Stimulated activated CD8-positive, alpha-beta memory T cell treated with anti-CD3 and anti-CD28 coated beads, Interleukin-7, amount 100 ng/mL, for 4 hours (primary cell): ENCODE measurements around the gene RTRAF.

Experiments used
- DNase-seq, 2 donors: peaks; one replicate each; pipeline ENCODE4 v3.0.0-alpha.2; 2020; ENCODE audit warnings: low read depth in 2 of 2

The RTRAF gene

GRCh38 chr14:52049721-52050588 is 60.6 kb downstream of the RTRAF start:
- DNase-seq: no peak

GRCh38 chr14:52051251-52051650 is 61.9 kb downstream of the RTRAF start:
- DNase-seq: no peak

DNA sequence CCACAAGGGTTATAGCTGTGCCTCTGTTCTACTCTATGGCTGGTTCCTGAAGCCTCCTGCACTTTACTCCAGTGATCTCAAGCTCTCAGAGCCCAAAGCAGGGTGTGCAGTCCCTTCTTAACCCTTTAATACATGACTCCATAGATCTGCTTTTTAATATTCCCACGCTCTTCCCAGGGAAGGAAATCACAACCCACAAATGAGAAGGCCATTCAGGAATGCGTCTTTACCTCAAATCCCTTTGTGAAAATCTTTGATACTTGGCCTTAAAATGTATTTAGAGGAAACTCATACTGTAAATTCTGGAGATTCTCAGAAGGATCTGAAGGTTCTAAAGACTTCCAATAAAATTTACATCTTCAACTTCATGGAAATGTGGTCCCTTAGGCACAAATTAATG is 62.5 kb downstream of the RTRAF start:
- DNase-seq: no peak

GRCh38 chr14:52052288-52052943 is 63.1 kb downstream of the RTRAF start:
- no peak for DNase-seq

DNA sequence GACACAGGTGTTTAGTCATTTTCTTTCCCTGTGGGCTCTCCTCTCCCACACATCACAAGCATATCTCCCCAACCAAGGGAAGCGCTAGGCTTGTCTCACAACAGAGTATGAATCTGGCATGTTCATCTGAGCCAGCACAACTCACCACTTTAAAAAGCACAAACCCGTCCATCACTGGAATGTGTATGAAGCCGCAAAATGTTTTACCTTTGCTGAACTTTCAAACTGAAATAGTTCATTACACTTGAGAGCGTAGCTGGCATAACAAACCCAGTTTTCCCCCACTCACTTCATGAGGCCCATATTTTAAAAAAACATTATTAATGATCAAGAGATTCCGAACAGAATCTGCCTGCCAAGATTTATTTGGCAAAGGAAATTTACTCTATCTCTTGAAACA is 63.7 kb downstream of the RTRAF start:
- DNase-seq: no peak

DNA sequence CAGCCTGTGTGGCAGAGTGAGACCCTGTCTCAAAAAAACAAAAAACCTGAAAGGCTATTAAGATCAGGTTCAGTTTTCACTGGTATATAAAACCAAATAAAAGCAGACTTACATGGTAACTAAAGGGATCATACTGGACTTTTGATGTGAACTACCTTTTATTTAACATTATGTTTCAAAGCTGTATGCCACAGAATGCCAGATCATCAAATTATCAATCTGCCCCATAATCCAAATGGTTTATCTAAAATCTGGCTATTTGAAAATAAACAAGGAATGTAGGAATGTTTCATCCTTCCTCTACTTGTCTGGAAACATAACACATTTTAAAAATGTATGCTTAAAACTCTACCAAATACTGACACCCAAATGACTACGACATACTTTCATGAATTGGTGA is 65.3 kb downstream of the RTRAF start:
- no peak for DNase-seq

GRCh38 chr14:52055167-52055566 is 65.8 kb downstream of the RTRAF start:
- no peak for DNase-seq

- DNase-seq: no peak
Measured at GRCh38 chr14:52058341-52058740, 69.0 kb downstream of the RTRAF start.

DNA sequence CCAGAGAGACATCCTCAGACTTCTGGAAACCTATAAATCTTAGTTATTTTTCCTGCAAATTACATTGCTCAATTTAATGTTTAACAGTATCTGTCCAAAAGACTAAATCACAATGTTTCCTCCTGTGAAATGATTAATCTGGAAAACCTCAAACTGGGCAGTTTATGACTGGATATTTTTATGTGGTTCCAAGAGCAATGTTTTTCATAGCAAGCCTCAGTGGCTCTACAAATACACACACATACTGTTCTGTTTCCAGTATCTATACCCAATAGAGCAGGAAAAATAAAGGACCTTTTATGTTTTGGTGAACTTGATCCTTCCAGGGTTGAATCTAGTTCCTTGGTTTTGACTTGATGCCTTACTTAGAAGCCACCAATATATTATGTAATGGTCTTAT is 70.3 kb downstream of the RTRAF start:
- DNase-seq: no peak

DNA sequence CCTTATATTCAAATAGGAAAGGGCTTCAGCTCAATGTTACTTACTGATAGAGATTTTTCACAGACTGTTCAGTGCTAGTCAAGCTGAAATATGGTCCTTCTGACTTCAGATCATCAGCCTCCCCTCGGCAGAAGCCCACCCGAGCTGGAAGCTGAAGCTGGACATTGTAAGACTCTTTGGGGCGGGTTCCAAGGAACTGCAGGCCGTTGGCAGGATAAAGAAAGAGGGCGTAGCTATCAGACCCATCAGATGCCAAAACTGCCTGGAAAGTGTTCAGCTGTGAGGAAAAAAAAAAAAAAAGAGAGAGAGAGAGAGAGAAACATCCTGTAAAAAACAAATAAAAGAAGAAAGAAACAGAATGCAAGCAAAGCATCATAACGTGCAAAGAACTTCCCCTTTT is 70.7 kb downstream of the RTRAF start:
- no peak for DNase-seq
